Measurements from ENCODE around the gene KRTAP2-4.

Gene KRTAP2-4

DNA sequence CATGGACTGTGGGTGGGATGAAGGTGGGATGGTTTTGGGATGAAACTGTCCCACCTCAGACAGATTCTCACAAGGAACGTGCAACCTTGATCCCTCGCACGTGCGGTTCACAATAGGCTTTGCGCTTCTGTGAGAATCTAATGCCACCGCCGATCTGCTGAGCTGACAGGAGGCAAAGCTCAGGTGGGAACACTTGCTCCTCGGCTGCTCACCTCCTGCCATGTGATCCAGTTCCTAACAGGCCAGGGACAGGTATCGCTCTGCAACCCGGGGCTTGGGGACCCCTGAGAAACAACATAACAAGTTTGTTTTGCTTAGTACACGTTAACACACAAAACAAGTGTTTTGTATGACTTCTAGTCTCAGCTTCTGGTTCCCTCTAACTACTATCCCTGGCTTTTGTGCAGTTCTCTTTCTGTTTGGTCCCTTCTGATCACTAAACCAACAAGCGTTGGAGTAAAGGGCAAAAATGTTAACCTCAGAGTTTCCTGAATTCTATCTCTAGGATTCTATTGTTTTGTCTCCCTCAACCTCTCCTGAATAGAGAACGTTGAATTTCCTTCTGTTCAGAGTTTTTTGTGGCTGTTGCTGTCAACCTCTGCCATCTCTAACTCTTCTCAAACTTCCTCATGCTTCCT, 49.0 kb downstream of the KRTAP2-4 start:
- no peak for DNase-seq (ENCODE audit: low read depth)
- H3K4me3 ChIP-seq (ENCODE audit: low read length): no peak overlapping the region
- TF ChIP-seq, protein P1, sequence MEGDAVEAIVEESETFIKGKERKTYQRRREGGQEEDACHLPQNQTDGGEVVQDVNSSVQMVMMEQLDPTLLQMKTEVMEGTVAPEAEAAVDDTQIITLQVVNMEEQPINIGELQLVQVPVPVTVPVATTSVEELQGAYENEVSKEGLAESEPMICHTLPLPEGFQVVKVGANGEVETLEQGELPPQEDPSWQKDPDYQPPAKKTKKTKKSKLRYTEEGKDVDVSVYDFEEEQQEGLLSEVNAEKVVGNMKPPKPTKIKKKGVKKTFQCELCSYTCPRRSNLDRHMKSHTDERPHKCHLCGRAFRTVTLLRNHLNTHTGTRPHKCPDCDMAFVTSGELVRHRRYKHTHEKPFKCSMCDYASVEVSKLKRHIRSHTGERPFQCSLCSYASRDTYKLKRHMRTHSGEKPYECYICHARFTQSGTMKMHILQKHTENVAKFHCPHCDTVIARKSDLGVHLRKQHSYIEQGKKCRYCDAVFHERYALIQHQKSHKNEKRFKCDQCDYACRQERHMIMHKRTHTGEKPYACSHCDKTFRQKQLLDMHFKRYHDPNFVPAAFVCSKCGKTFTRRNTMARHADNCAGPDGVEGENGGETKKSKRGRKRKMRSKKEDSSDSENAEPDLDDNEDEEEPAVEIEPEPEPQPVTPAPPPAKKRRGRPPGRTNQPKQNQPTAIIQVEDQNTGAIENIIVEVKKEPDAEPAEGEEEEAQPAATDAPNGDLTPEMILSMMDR (conservative IDR thresholded peaks at IDR 0.05; ENCODE audit: low read depth, low read length): no peak

DNA sequence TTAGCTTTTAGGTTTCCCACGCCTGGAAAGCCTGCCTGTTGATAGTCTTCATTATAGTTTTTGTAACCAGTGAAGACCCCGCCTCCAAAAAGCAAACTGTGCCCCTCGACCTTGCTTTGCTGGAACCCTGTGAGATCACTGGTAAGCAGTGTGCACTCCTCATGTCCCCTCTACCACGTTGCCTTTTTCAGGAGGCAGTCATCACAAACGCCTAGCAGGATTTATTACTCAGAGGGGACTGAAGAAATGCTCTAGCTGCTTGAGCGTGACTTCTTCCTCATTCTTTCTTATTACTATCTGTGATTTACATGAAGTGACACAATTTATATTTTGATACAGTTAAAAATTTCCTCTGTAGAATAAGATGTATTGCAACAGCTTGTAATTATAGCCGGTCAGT, 50.2 kb downstream of the KRTAP2-4 start:
- TF ChIP-seq, protein P1 (conservative IDR thresholded peaks at IDR 0.05; ENCODE audit: low read depth, low read length): no peak
- DNase-seq (ENCODE audit: low read depth): no peak
- H3K4me3 ChIP-seq (ENCODE audit: low read length): no peak overlapping the region
